KMS-11 (cell line): ENCODE data around the gene BEX4.

Experiments
- H2AFZ ChIP-seq: fragments of 200-600 bp; sonication (generic); 2 replicates; pipeline ENCODE4 v1.6.1; 2016; ENCODE audit warnings: antibody characterized with exemption, mixed run types, low read depth
- H3K27ac ChIP-seq: fragments of 200-600 bp; sonication (generic); 2 replicates; pipeline ENCODE4 v1.6.1; 2016; ENCODE audit warnings: mild to moderate bottlenecking, mixed run types
- H3K27me3 ChIP-seq: fragments of 200-600 bp; sonication (generic); 2 replicates; pipeline ENCODE4 v1.6.1; 2017; ENCODE audit warnings: mild to moderate bottlenecking, low read depth, mixed run types, moderate library complexity; ENCODE audit not compliant: insufficient read depth
- H3K36me3 ChIP-seq: fragments of 200-600 bp; sonication (generic); 2 replicates; pipeline ENCODE4 v1.6.1; 2017; ENCODE audit warnings: mild to moderate bottlenecking, mixed run types; ENCODE audit not compliant: insufficient read depth
- H3K4me1 ChIP-seq: fragments of 200-600 bp; sonication (generic); 2 replicates; pipeline ENCODE4 v1.6.1; 2016; ENCODE audit warnings: mild to moderate bottlenecking, low read depth, mixed run types; ENCODE audit not compliant: poor library complexity, severe bottlenecking
- H3K4me2 ChIP-seq: fragments of 200-600 bp; sonication (generic); 2 replicates; pipeline ENCODE4 v1.7.0; 2016; ENCODE audit warnings: mild to moderate bottlenecking, mixed run types
- H3K4me3 ChIP-seq: fragments of 200-600 bp; sonication (generic); IDR thresholded peaks from 2 replicates; pipeline ENCODE4 v1.6.1; 2017; ENCODE audit warnings: low read depth, low read length, mixed read lengths; ENCODE audit not compliant: insufficient read depth
- H3K79me2 ChIP-seq: fragments of 200-600 bp; sonication (generic); 2 replicates; pipeline ENCODE4 v1.6.1; 2016; ENCODE audit warnings: low read depth, mixed run types; ENCODE audit not compliant: insufficient read depth
- H3K9ac ChIP-seq: fragments of 200-600 bp; sonication (generic); 2 replicates; pipeline ENCODE4 v1.6.1; 2016; ENCODE audit warnings: mild to moderate bottlenecking, mixed run types
- H4K20me1 ChIP-seq: fragments of 200-600 bp; sonication (generic); 2 replicates; pipeline ENCODE4 v1.6.1; 2016; ENCODE audit warnings: mild to moderate bottlenecking, mixed run types; ENCODE audit not compliant: insufficient read depth
- CTCF ChIP-seq: fragments of 200-600 bp; sonication (generic); conservative IDR thresholded peaks from 2 replicates; pipeline ENCODE4 v1.6.1; 2017; ENCODE audit warnings: low read depth, mild to moderate bottlenecking, antibody characterized with exemption, low read length, moderate library complexity, mixed read lengths

Gene BEX4

DNA sequence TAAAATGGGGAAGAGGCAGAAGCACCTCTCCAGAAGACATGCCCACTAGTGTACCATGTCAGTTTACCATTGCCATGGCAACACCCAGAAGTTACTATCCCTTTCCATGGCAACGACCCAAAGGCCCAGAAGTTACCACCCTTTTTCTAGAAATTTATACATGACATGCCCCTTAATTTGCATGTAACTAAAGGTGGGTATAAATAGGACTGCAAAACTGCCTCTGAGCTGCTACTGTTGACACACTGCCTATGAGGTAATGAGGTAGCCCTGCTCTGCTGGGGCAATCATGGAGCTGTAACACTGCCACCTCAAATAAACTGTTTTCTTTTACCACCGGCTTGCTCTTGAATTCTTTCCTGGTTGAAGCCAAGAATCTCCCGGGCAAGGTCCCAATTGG lies 13.9 kb upstream of the BEX4 start:
- Histone ChIP-seq H3K79me2 (no peaks in the 10 kb centered on the region), H3K4me3 (no peak overlapping the region), H3K36me3 (no peaks in the 10 kb centered on the region)

DNA sequence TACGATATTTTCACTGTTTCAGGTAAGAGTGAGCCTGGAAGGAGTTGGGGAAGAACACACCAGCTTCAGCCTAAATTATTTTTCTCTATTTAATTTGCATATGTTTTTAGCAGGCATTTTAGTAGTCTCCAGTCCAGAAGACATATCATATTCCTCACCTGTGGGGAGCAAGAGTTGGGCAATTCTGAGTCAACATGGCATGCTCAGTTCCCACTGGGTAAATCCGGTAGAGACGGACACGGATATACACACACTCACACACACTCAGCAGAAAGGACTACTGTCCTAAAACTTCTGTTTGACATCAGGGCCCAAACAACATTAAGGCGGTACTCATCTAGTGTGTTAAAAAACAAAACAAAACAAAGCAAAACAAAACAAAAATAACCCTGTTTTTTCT lies 4.9 kb upstream of the BEX4 start:
- Histone ChIP-seq H3K27ac (no peak overlapping the region), H3K79me2 (no peaks in the 10 kb centered on the region), H3K4me1 (no peaks in the 10 kb centered on the region), H2AFZ (no peak overlapping the region), H3K4me3 (no peak overlapping the region), H4K20me1 (no peaks in the 10 kb centered on the region), H3K36me3 (no peaks in the 10 kb centered on the region), H3K4me2 (no peak overlapping the region), H3K9ac (no peak overlapping the region), H3K27me3 (no peaks in the 10 kb centered on the region)
- no peak for TF ChIP-seq CTCF

More for the DNA sequence above, 13.9 kb upstream of the BEX4 start:
- Histone ChIP-seq H3K27ac (no peak overlapping the region), H2AFZ (no peak overlapping the region), H3K9ac (no peak overlapping the region), H3K4me2 (no peak overlapping the region), H4K20me1 (no peaks in the 10 kb centered on the region), H3K4me1 (peaks cover 5% of the 10 kb centered on the region), H3K27me3 (no peaks in the 10 kb centered on the region)
- TF ChIP-seq CTCF = no peak

- TF ChIP-seq CTCF = peak; percentile 52
- H3K79me2 ChIP-seq = no peaks in the 10 kb centered on the region
- H3K4me3 ChIP-seq = no peak overlapping the region
- H3K36me3 ChIP-seq = no peaks in the 10 kb centered on the region
- H3K9ac ChIP-seq = no peak overlapping the region
- peak overlapping the region; percentile 44; the same call in 1 of the 2 replicates for H2AFZ ChIP-seq
- no peaks in the 10 kb centered on the region for H3K27me3 ChIP-seq
- no peak overlapping the region for H3K4me2 ChIP-seq
- H3K4me1 ChIP-seq = no peaks in the 10 kb centered on the region
- no peak overlapping the region for H3K27ac ChIP-seq
- no peaks in the 10 kb centered on the region for H4K20me1 ChIP-seq
Measured at GRCh38 chrX:103211012-103211715, 3.7 kb upstream of the BEX4 start.

GRCh38 chrX:103212749-103213457 lies 2.0 kb upstream of the BEX4 start:
- Histone ChIP-seq H3K79me2 (no peaks in the 10 kb centered on the region), H3K27me3 (no peaks in the 10 kb centered on the region), H3K9ac (no peak overlapping the region), H3K4me1 (peaks cover 12% of the 10 kb centered on the region), H3K4me2 (no peak overlapping the region), H2AFZ (no peak overlapping the region), H4K20me1 (no peaks in the 10 kb centered on the region), H3K4me3 (no peak overlapping the region), H3K27ac (no peak overlapping the region), H3K36me3 (no peaks in the 10 kb centered on the region)
- no peak for TF ChIP-seq CTCF
